HG03469 (cell line): Measurements from ENCODE around the gene RLIM.

Experiments
- ATAC-seq: cut with Tn5 transposase; IDR thresholded peaks from one replicate; pipeline ENCODE4 v1.9.1; 2021; ENCODE audit warnings: mild to moderate bottlenecking, moderate library complexity, moderate number of reproducible peaks; ENCODE audit not compliant: unreplicated experiment

RLIM gene

GRCh38 chrX:74536832-74537371, 77.5 kb downstream of the RLIM start:
- ATAC-seq = no peak

GRCh38 chrX:74536152-74536831, 78.1 kb downstream of the RLIM start:
- ATAC-seq = no peak

- ATAC-seq = no peak
These were observed 78.8 kb downstream of the RLIM start for GRCh38 chrX:74535408-74536151.
